HCT116 (cell line): ENCODE measurements around the gene LAMP5. TPM values are rescaled to one million over a fixed set of nuclear protein-coding genes. Genes with fewer than 3 reads are reported as not detected.

Source experiments
- ATAC-seq: fragments of 200-7000 bp; cut with Tn5 transposase; 2 replicates; pipeline ENCODE4 v1.9.1; 2020; ENCODE audit warnings: mild to moderate bottlenecking, moderate library complexity
- BruUV-seq: library from RNA; stranded (reverse); fragments of 400-500 nt; replicated peaks from 2 replicates; lab custom pipeline; 2021; lab: Mats Ljungman, UMichigan
- CTCF ChIA-PET: fragments of 300-600 bp; sonication (Branson Sonifier 250); formaldehyde crosslinking; loops from one replicate; lab custom pipeline; 2021; ENCODE audit warnings: antibody characterized with exemption; lab: Charles Lee
- POLR2A ChIA-PET: fragments of 300-600, 350-600 bp; sonication (Branson Sonifier 250); formaldehyde crosslinking; loops from one replicate; lab custom pipeline; 2021; ENCODE audit warnings: antibody characterized with exemption; lab: Charles Lee
- RAD21 ChIA-PET, 2 experiments: fragments of 300-600 bp; sonication (Branson Sonifier 250); formaldehyde crosslinking; loops; one replicate each; lab custom pipeline; 2023; ENCODE audit warnings: low total read pairs in 2 of 2; ENCODE audit not compliant: uncharacterized antibody in 2 of 2, unreplicated experiment in 2 of 2, low non-redundant PET in 1 of 2; lab: Charles Lee
- DNase-seq: peaks from one replicate; pipeline ENCODE4 v3.0.0-alpha.2; 2010; ENCODE audit warnings: low read depth, low spot score
- H2AFZ ChIP-seq: fragments of 200-600 bp; shearing (Covaris generic), sonication (generic); 2 replicates; pipeline ENCODE4 v1.6.1; 2017; ENCODE audit warnings: low read depth, mixed run types, mixed read lengths, antibody characterized with exemption, low read length; ENCODE audit not compliant: poor library complexity, severe bottlenecking
- H3K27ac ChIP-seq: 2 replicates; pipeline ENCODE4 v1.5.1; 2012; ENCODE audit warnings: low read depth, low read length
- H3K27me3 ChIP-seq: fragments of 200-600 bp; sonication (generic); 2 replicates; pipeline ENCODE4 v1.6.1; 2016; ENCODE audit warnings: mixed run types, low read length, mixed read lengths; ENCODE audit not compliant: insufficient read depth
- H3K36me3 ChIP-seq, 2 experiments: fragments of 200-500 bp in 1 of 2; fragments of 200-600 bp in 1 of 2; sonication (Bioruptor generic) in 1 of 2; sonication (generic) in 1 of 2; 2 replicates each; pipeline versions ENCODE4 v1.5.1 to v1.6.1; 2014 to 2016; ENCODE audit warnings: low read length in 2 of 2, inconsistent platforms in 1 of 2, mixed read lengths in 1 of 2, mixed run types in 1 of 2; ENCODE audit not compliant: insufficient read depth in 2 of 2, control insufficient read depth in 1 of 2
- H3K4me1 ChIP-seq, 2 experiments: fragments of 200-600 bp in 1 of 2; sonication (generic) in 1 of 2; 2 replicates each; pipeline versions ENCODE4 v1.5.1 to v1.6.1; 2012 to 2017; ENCODE audit warnings: low read length in 2 of 2, inconsistent platforms in 1 of 2, mild to moderate bottlenecking in 1 of 2, mixed read lengths in 1 of 2, mixed run types in 1 of 2, moderate library complexity in 1 of 2; ENCODE audit not compliant: insufficient read depth in 2 of 2, control insufficient read depth in 1 of 2
- H3K4me2 ChIP-seq: fragments of 200-600 bp; sonication (generic); 2 replicates; pipeline ENCODE4 v1.6.1; 2017; ENCODE audit warnings: mixed run types, low read length, mixed read lengths
- H3K4me3 ChIP-seq, 2 experiments: fragments of 200-600 bp in 1 of 2; sonication (generic) in 1 of 2; replicated peaks in 1 of 2; 2 replicates each; pipeline ENCODE4 v1.5.1; 2011 to 2016; ENCODE audit warnings: low read length in 2 of 2, control low read depth in 1 of 2, low read depth in 1 of 2, mild to moderate bottlenecking in 1 of 2, mixed read lengths in 1 of 2, mixed run types in 1 of 2
- H3K79me2 ChIP-seq: fragments of 200-600 bp; sonication (generic); 2 replicates; pipeline ENCODE4 v1.6.1; 2017; ENCODE audit warnings: mild to moderate bottlenecking, mixed run types, low read length, moderate library complexity, mixed read lengths; ENCODE audit not compliant: insufficient read depth
- H3K9ac ChIP-seq: fragments of 200-600 bp; sonication (generic); 2 replicates; pipeline ENCODE4 v1.6.1; 2016; ENCODE audit warnings: low read length, mixed read lengths
- H3K9me2 ChIP-seq: fragments of 200-600 bp; sonication (generic), shearing (Covaris generic); 2 replicates; pipeline ENCODE4 v1.6.1; 2017; ENCODE audit warnings: mixed run types, mild to moderate bottlenecking, moderate library complexity; ENCODE audit not compliant: insufficient read depth
- H3K9me3 ChIP-seq, 2 experiments: fragments of 200-500 bp in 1 of 2; fragments of 200-600 bp in 1 of 2; sonication (Bioruptor generic) in 1 of 2; sonication (generic) in 1 of 2; 2 replicates each; pipeline ENCODE4 v1.6.1; 2014 to 2017; ENCODE audit warnings: low read length in 2 of 2, mixed read lengths in 2 of 2, inconsistent platforms in 1 of 2, low read depth in 1 of 2, mild to moderate bottlenecking in 1 of 2, mixed run types in 1 of 2, moderate library complexity in 1 of 2; ENCODE audit not compliant: control insufficient read depth in 1 of 2, insufficient read depth in 1 of 2
- H4K20me1 ChIP-seq: fragments of 200-600 bp; sonication (generic), shearing (Covaris generic); 2 replicates; pipeline ENCODE4 v1.6.1; 2017; ENCODE audit warnings: mixed run types, mild to moderate bottlenecking, moderate library complexity; ENCODE audit not compliant: insufficient read depth
- CBX3 ChIP-seq: IDR thresholded peaks from 2 replicates; pipeline ENCODE4 v1.6.1; 2012; ENCODE audit warnings: low read depth
- CTCF ChIP-seq, 3 experiments: fragments of 200-600 bp in 1 of 3; sonication (generic) in 1 of 3; IDR thresholded peaks in 2 of 3; conservative IDR thresholded peaks in 1 of 3; 2 replicates each; pipeline ENCODE4 v1.5.1; 2012 to 2017; ENCODE audit warnings: low read depth in 2 of 3, low read length in 2 of 3, antibody characterized with exemption in 1 of 3, borderline replicate concordance in 1 of 3, control low read depth in 1 of 3, mild to moderate bottlenecking in 1 of 3, mixed read lengths in 1 of 3, mixed run types in 1 of 3, moderate library complexity in 1 of 3; ENCODE audit not compliant: insufficient read depth in 1 of 3
- JUND ChIP-seq: IDR thresholded peaks from 2 replicates; pipeline ENCODE4 v1.6.1; 2012
- MAX ChIP-seq: IDR thresholded peaks from 2 replicates; pipeline ENCODE4 v1.6.1; 2012
- POLR2A ChIP-seq: IDR thresholded peaks from 2 replicates; pipeline ENCODE4 v1.7.0; 2011; ENCODE audit warnings: borderline replicate concordance; ENCODE audit not compliant: insufficient read depth, insufficient read length; ENCODE audit errors: extremely low read depth
- POLR2AphosphoS5 ChIP-seq: IDR thresholded peaks from 2 replicates; pipeline ENCODE4 v1.6.1; 2011; ENCODE audit warnings: mild to moderate bottlenecking, low read depth, low read length, moderate library complexity
- RAD21 ChIP-seq: IDR thresholded peaks from 2 replicates; pipeline ENCODE4 v1.6.1; 2012; ENCODE audit warnings: low read depth, mild to moderate bottlenecking
- SIN3A ChIP-seq: IDR thresholded peaks from 2 replicates; pipeline ENCODE4 v1.6.1; 2012; ENCODE audit warnings: low read depth
- SP1 ChIP-seq: IDR thresholded peaks from 2 replicates; pipeline ENCODE4 v1.6.1; 2012; ENCODE audit warnings: low read depth
- SRF ChIP-seq: IDR thresholded peaks from 2 replicates; pipeline ENCODE4 v1.6.1; 2012; ENCODE audit warnings: low read depth
- TCF7L2 ChIP-seq: IDR thresholded peaks from 2 replicates; pipeline ENCODE4 v1.7.0; 2011; ENCODE audit warnings: borderline replicate concordance, inconsistent platforms; ENCODE audit not compliant: insufficient read depth, insufficient read length; ENCODE audit errors: extremely low read depth
- YY1 ChIP-seq: IDR thresholded peaks from 2 replicates; pipeline ENCODE4 v1.6.1; 2011; ENCODE audit warnings: low read length, low read depth, moderate library complexity, mild to moderate bottlenecking; ENCODE audit not compliant: insufficient replicate concordance; ENCODE audit errors: extremely low read depth
- ZFX ChIP-seq: fragments of 450-650 bp; IDR thresholded peaks from 2 replicates; pipeline ENCODE4 v1.6.1; 2017
- ZNF274 ChIP-seq: fragments of 200-500 bp; sonication (Bioruptor generic); IDR thresholded peaks from 2 replicates; pipeline ENCODE4 v1.6.1; 2014; ENCODE audit warnings: mild to moderate bottlenecking, low read depth, low read length, inconsistent platforms
- intact Hi-C: fragments of 100-400 bp; cut with micrococcal nuclease; formaldehyde crosslinking; loops from 2 replicates; pipeline ENCODE4 v1.10.0; 2022
- total RNA-seq: library from RNA; stranded (reverse); gene quantifications from one replicate; pipeline ENCODE4 v1.2.1, GENCODE V29; 2021; ENCODE audit not compliant: unreplicated experiment

The LAMP5 gene
- total RNA-seq, 1 experiment from 2014 or later, result not detected

GRCh38 chr20:9517297-9518162, 3.1 kb downstream of the LAMP5 start:
- no peak for ATAC-seq
- H3K79me2 ChIP-seq, result no peaks in the 10 kb centered on the region
- DNase-seq, result no peak
- no peaks in the 10 kb centered on the region for H3K9me2 ChIP-seq
- no peak overlapping the region for H3K27ac ChIP-seq
- ChIA-PET CTCF (no interaction called here), POLR2A (no interaction called here), RAD21 (no interaction called here)
- no peaks in the 10 kb centered on the region for H4K20me1 ChIP-seq
- no peak overlapping the region for H3K4me3 ChIP-seq
- H3K9ac ChIP-seq, result no peak overlapping the region
- H3K9me3 ChIP-seq, result no peaks in the 10 kb centered on the region
- H3K4me2 ChIP-seq, result no peak overlapping the region
- 0 out of 4 replicates have a peak, but pooled peaks cover 2 to 8% of the 10 kb centered on the region in 2 experiments for H3K4me1 ChIP-seq
- TF ChIP-seq CBX3, result no peak
- TF ChIP-seq CTCF (IDR thresholded peaks at IDR 0.05 in 2 of 3, conservative IDR thresholded peaks at IDR 0.05 in 1 of 3; ENCODE audit: borderline replicate concordance in 1 of 3, insufficient read depth in 1 of 3, low read depth in 2 of 3, low read length in 2 of 3), result peak in 1 of 3 experiments; percentile 20; a peak in 1 of 6 replicates
- H3K27me3 ChIP-seq, result peaks cover 43% of the 10 kb centered on the region
- no TSS peak for BruUV-seq
- H3K36me3 ChIP-seq, result no peaks in the 10 kb centered on the region
- intact Hi-C loops, result no loop called here
- no peak overlapping the region for H2AFZ ChIP-seq

GRCh38 chr20:9518576-9519175, 4.3 kb downstream of the LAMP5 start:
- ATAC-seq, result no peak
- no TSS peak for BruUV-seq
- Histone ChIP-seq H3K27ac (no peak overlapping the region), H3K27me3 (peaks cover 39% of the 10 kb centered on the region), H3K9me3 (no peaks in the 10 kb centered on the region), H3K9me2 (no peaks in the 10 kb centered on the region), H3K4me2 (no peak overlapping the region), H3K9ac (no peak overlapping the region), H3K79me2 (no peaks in the 10 kb centered on the region), H3K4me3 (no peak overlapping the region), H3K4me1 (0 out of 4 replicates have a peak, but pooled peaks cover 2 to 8% of the 10 kb centered on the region in 2 experiments), H2AFZ (no peak overlapping the region), H3K36me3 (no peaks in the 10 kb centered on the region), H4K20me1 (no peaks in the 10 kb centered on the region)
- POLR2A ChIA-PET, result no interaction called here
- intact Hi-C loops, result no loop called here
- DNase-seq, result no peak
- CTCF ChIA-PET, result no interaction called here
- RAD21 ChIA-PET, result no interaction called here
- TF ChIP-seq YY1 (no peak), ZNF274 (no peak), SRF (no peak), RAD21 (no peak), JUND (no peak), MAX (no peak), POLR2A (no peak), ZFX (no peak), TCF7L2 (no peak), SP1 (no peak), CTCF (IDR thresholded peaks at IDR 0.05 in 2 of 3, conservative IDR thresholded peaks at IDR 0.05 in 1 of 3; ENCODE audit: borderline replicate concordance in 1 of 3, insufficient read depth in 1 of 3, low read depth in 2 of 3, low read length in 2 of 3) (no peak), POLR2AphosphoS5 (no peak), SIN3A (no peak)
